HEK293 (cell line): ENCODE results near the gene DDR2.

Experiments used
- BCL11B ChIP-seq: fragments of 450-650 bp; formaldehyde crosslinking; IDR thresholded peaks from 2 replicates; pipeline ENCODE4 v1.5.1; 2016; ENCODE audit warnings: low read depth, missing biosample characterization, missing genetic modification characterization
- CTCF ChIP-seq: fragments of 450-650 bp; formaldehyde crosslinking; IDR thresholded peaks from 2 replicates; pipeline ENCODE4 v1.5.1; 2016; ENCODE audit warnings: missing biosample characterization, missing genetic modification characterization
- IKZF3 ChIP-seq: fragments of 450-650 bp; IDR thresholded peaks from 2 replicates; pipeline ENCODE4 v1.5.0; 2018; ENCODE audit warnings: missing biosample characterization, mild to moderate bottlenecking, missing genetic modification characterization, moderate library complexity
- KLF1 ChIP-seq: fragments of 450-650 bp; formaldehyde crosslinking; IDR thresholded peaks from 2 replicates; pipeline ENCODE4 v1.5.1; 2016; ENCODE audit warnings: missing biosample characterization, missing genetic modification characterization
- KLF7 ChIP-seq: fragments of 450-650 bp; formaldehyde crosslinking; IDR thresholded peaks from 2 replicates; pipeline ENCODE4 v1.5.1; 2016; ENCODE audit warnings: missing biosample characterization, missing genetic modification characterization, borderline replicate concordance
- PRDM10 ChIP-seq: fragments of 450-650 bp; formaldehyde crosslinking; IDR thresholded peaks from 2 replicates; pipeline ENCODE4 v1.5.1; 2016; ENCODE audit warnings: missing biosample characterization, missing genetic modification characterization
- SALL2 ChIP-seq: fragments of 450-650 bp; formaldehyde crosslinking; IDR thresholded peaks from 2 replicates; pipeline ENCODE4 v1.5.0; 2017; ENCODE audit warnings: missing biosample characterization, mild to moderate bottlenecking, missing genetic modification characterization, borderline replicate concordance
- SP3 ChIP-seq: fragments of 450-650 bp; formaldehyde crosslinking; IDR thresholded peaks from 2 replicates; pipeline ENCODE4 v1.5.1; 2016; ENCODE audit warnings: missing biosample characterization, missing genetic modification characterization
- ZBTB26 ChIP-seq: fragments of 450-650 bp; formaldehyde crosslinking; optimal IDR thresholded peaks from 2 replicates; pipeline ENCODE3; 2016; ENCODE audit warnings: missing biosample characterization, mild to moderate bottlenecking, missing genetic modification characterization
- ZFP41 ChIP-seq: fragments of 450-650 bp; formaldehyde crosslinking; IDR thresholded peaks from 2 replicates; pipeline ENCODE4 v1.5.1; 2016; ENCODE audit warnings: missing biosample characterization, missing genetic modification characterization, borderline replicate concordance
- ZNF132 ChIP-seq: fragments of 450-650 bp; formaldehyde crosslinking; IDR thresholded peaks from 2 replicates; pipeline ENCODE4 v1.5.1; 2017; ENCODE audit warnings: missing biosample characterization, missing genetic modification characterization, borderline replicate concordance
- ZNF140 ChIP-seq: fragments of 450-650 bp; formaldehyde crosslinking; IDR thresholded peaks from 2 replicates; pipeline ENCODE4 v1.5.1; 2016; ENCODE audit warnings: missing biosample characterization, missing genetic modification characterization
- ZNF157 ChIP-seq: fragments of 450-650 bp; formaldehyde crosslinking; IDR thresholded peaks from 2 replicates; pipeline ENCODE4 v1.5.1; 2016; ENCODE audit warnings: missing biosample characterization, missing genetic modification characterization
- ZNF169 ChIP-seq: fragments of 450-650 bp; formaldehyde crosslinking; IDR thresholded peaks from 2 replicates; pipeline ENCODE4 v1.5.1; 2016; ENCODE audit warnings: missing biosample characterization, missing genetic modification characterization
- ZNF174 ChIP-seq: fragments of 450-650 bp; formaldehyde crosslinking; IDR thresholded peaks from 2 replicates; pipeline ENCODE4 v1.5.0; 2017; ENCODE audit warnings: missing biosample characterization, mild to moderate bottlenecking, missing genetic modification characterization
- ZNF221 ChIP-seq: fragments of 450-650 bp; formaldehyde crosslinking; IDR thresholded peaks from 2 replicates; pipeline ENCODE4 v1.5.1; 2017; ENCODE audit warnings: missing biosample characterization, missing genetic modification characterization, borderline replicate concordance
- ZNF26 ChIP-seq: fragments of 450-650 bp; formaldehyde crosslinking; IDR thresholded peaks from 2 replicates; pipeline ENCODE4 v1.5.1; 2016; ENCODE audit warnings: missing biosample characterization, missing genetic modification characterization
- ZNF266 ChIP-seq: fragments of 450-650 bp; formaldehyde crosslinking; IDR thresholded peaks from 2 replicates; pipeline ENCODE4 v1.5.1; 2016; ENCODE audit warnings: missing biosample characterization, missing genetic modification characterization, low read depth
- ZNF280C ChIP-seq: fragments of 450-650 bp; formaldehyde crosslinking; IDR thresholded peaks from 2 replicates; pipeline ENCODE4 v1.5.1; 2016; ENCODE audit warnings: missing biosample characterization, missing genetic modification characterization
- ZNF350 ChIP-seq: fragments of 450-650 bp; formaldehyde crosslinking; IDR thresholded peaks from 2 replicates; pipeline ENCODE4 v1.5.0; 2017; ENCODE audit warnings: missing biosample characterization, mild to moderate bottlenecking, missing genetic modification characterization
- ZNF391 ChIP-seq: fragments of 450-650 bp; formaldehyde crosslinking; IDR thresholded peaks from 2 replicates; pipeline ENCODE4 v1.5.1; 2016; ENCODE audit warnings: low read depth, missing biosample characterization, missing genetic modification characterization, borderline replicate concordance
- ZNF530 ChIP-seq: fragments of 450-650 bp; formaldehyde crosslinking; IDR thresholded peaks from 2 replicates; pipeline ENCODE4 v1.5.1; 2016; ENCODE audit warnings: low read depth, missing biosample characterization, missing genetic modification characterization
- ZNF623 ChIP-seq: fragments of 450-650 bp; formaldehyde crosslinking; IDR thresholded peaks from 2 replicates; pipeline ENCODE4 v1.5.1; 2016; ENCODE audit warnings: missing biosample characterization, missing genetic modification characterization
- ZNF670 ChIP-seq: fragments of 450-650 bp; formaldehyde crosslinking; IDR thresholded peaks from 2 replicates; pipeline ENCODE4 v1.5.1; 2016; ENCODE audit warnings: missing biosample characterization, missing genetic modification characterization, low read depth
- ZNF692 ChIP-seq: fragments of 450-650 bp; formaldehyde crosslinking; IDR thresholded peaks from 2 replicates; pipeline ENCODE4 v1.5.1; 2016; ENCODE audit warnings: missing biosample characterization, missing genetic modification characterization
- ZNF707 ChIP-seq: fragments of 450-650 bp; formaldehyde crosslinking; IDR thresholded peaks from 2 replicates; pipeline ENCODE4 v1.5.1; 2016; ENCODE audit warnings: missing biosample characterization, missing genetic modification characterization
- ZNF76 ChIP-seq: fragments of 450-650 bp; formaldehyde crosslinking; IDR thresholded peaks from 2 replicates; pipeline ENCODE4; 2016; ENCODE audit warnings: low read depth, missing biosample characterization, missing genetic modification characterization, borderline replicate concordance
- ZNF777 ChIP-seq: fragments of 450-650 bp; formaldehyde crosslinking; IDR thresholded peaks from 2 replicates; pipeline ENCODE4 v1.5.1; 2017; ENCODE audit warnings: missing biosample characterization, missing genetic modification characterization, borderline replicate concordance

Gene DDR2

GRCh38 chr1:162696286-162696862 lies 64.1 kb downstream of the DDR2 start (continued):
- TF ChIP-seq PRDM10: 0 out of 2 replicates have a peak, but pooled peaks have one; percentile 14
- TF ChIP-seq ZNF221 (tag by site-specific recombination): no peak
- TF ChIP-seq ZNF530: 0 out of 2 replicates have a peak, but pooled peaks have one; percentile 23
- no peak for TF ChIP-seq ZNF777 (tag by site-specific recombination)
- TF ChIP-seq ZBTB26 (tag by site-specific recombination): no peak
- peak; percentile 71; the same call in 1 of the 2 replicates for TF ChIP-seq IKZF3 (tag by site-specific recombination)
- TF ChIP-seq BCL11B: no peak
- TF ChIP-seq ZNF132 (tag by site-specific recombination): no peak
- TF ChIP-seq ZFP41 (tag by site-specific recombination): no peak
- TF ChIP-seq SALL2 (tag by site-specific recombination): no peak
- TF ChIP-seq ZNF76 (tag by site-specific recombination): no peak
- TF ChIP-seq ZNF169: no peak
- TF ChIP-seq ZNF157 (tag by site-specific recombination): no peak
- TF ChIP-seq ZNF692 (tag by site-specific recombination): peak; percentile 40
- TF ChIP-seq SP3 (tag by site-specific recombination): no peak
- no peak for TF ChIP-seq ZNF707 (tag by site-specific recombination)
- TF ChIP-seq ZNF280C (tag by site-specific recombination): no peak
- no peak for TF ChIP-seq ZNF26
- TF ChIP-seq KLF7: no peak
- TF ChIP-seq CTCF (tag by site-specific recombination): no peak
- TF ChIP-seq ZNF140 (tag by site-specific recombination): no peak
- peak; percentile 15; the same call in 1 of the 2 replicates for TF ChIP-seq ZNF350 (tag by site-specific recombination)
- no peak for TF ChIP-seq ZNF266
- TF ChIP-seq ZNF391 (tag by site-specific recombination): no peak
- TF ChIP-seq ZNF623 (tag by site-specific recombination): no peak
- no peak for TF ChIP-seq ZNF670 (tag by site-specific recombination)
- TF ChIP-seq KLF1 (tag by site-specific recombination): no peak
- no peak for TF ChIP-seq ZNF174 (tag by site-specific recombination)
